ENCODE results near the gene CARD11.

GRCh38 chr7:3066506-3066905 is 22.8 kb upstream of the CARD11 start:
- TF ChIP-seq CTCF (conservative IDR thresholded peaks at IDR 0.05; ENCODE audit: low read depth in 2 of 2) = no peak
- TF ChIP-seq POLR2AphosphoS5 (IDR thresholded peaks at IDR 0.05; ENCODE audit: low read depth) = no peak
- TF ChIP-seq EZH2 (IDR thresholded peaks at IDR 0.05; ENCODE audit: low read depth, unreplicated experiment) = no peak
- TF ChIP-seq ZNF114 (CRISPR knock-in tag; IDR thresholded peaks at IDR 0.05) = no peak
- TF ChIP-seq REST (IDR thresholded peaks at IDR 0.05; ENCODE audit: unreplicated experiment) = no peak
- TF ChIP-seq EZH2phosphoT487 (IDR thresholded peaks at IDR 0.05; ENCODE audit: unreplicated experiment) = no peak
- no peak for TF ChIP-seq ZNF331 (CRISPR knock-in tag; IDR thresholded peaks at IDR 0.05; ENCODE audit: low read depth)
- no peak for TF ChIP-seq CREB1 (CRISPR knock-in tag; IDR thresholded peaks at IDR 0.05; ENCODE audit: low read depth)
- no peak for TF ChIP-seq JUNB (IDR thresholded peaks at IDR 0.05; ENCODE audit: unreplicated experiment)
- TF ChIP-seq NANOG (IDR thresholded peaks at IDR 0.05; ENCODE audit: borderline replicate concordance) = no peak
- no peak for TF ChIP-seq STAT1 (IDR thresholded peaks at IDR 0.05; ENCODE audit: unreplicated experiment)
